ENCODE data around the gene GRIN3B. TPM values are rescaled to one million over a fixed set of nuclear protein-coding genes. Genes with fewer than 3 reads are reported as not detected.

The GRIN3B gene
- total and polyA plus RNA-seq, 9 of the 15 experiments (the other 6 are each of a cell fraction or from before 2014, with no cell fraction given): 0.06 to 0.95 (median 0.19) TPM; not detected in 6

DNA sequence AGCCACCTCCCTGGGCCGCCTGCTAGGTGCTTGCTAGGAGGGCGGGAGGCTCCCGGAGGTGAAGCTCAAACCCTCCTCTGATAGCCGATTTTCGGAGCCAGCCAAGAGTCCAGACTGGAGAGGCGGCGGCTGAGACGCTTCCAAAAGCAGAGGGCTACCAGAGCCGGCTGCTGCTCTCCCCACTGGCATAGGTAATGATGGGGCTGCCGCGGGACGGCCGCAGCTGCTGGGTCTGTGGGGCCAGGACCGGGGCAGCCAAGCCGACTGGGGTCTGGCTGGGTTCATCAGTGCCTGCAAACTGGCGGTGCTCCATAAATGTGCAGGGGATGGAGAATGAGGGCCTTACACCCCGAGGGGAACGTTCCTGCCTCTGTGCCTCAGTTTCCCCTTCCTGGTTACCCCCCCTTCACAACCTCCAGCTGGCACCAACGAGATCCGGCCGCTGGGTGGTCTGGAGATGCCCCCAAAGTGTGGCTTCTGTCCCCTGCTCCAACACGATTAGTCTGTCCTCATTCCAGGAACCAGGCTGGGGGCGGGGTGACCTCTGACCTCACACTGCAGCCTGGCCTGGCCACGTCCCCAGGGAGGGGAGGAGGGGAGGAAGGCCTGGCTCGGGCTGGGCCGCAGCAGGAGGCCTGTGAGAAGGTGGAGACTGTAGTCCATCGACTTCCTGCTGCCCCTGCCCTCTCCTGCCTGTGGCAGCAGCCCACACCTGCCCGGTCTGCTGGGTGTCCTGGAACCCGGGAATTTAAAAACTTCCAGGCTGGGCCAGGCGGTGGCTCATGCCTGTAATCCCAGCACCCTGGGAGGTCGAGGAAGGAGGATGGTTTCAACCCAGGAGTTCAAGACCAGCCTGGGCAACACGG, 19.9 kb upstream of the GRIN3B start (continued):
- TF ChIP-seq, protein P1, sequence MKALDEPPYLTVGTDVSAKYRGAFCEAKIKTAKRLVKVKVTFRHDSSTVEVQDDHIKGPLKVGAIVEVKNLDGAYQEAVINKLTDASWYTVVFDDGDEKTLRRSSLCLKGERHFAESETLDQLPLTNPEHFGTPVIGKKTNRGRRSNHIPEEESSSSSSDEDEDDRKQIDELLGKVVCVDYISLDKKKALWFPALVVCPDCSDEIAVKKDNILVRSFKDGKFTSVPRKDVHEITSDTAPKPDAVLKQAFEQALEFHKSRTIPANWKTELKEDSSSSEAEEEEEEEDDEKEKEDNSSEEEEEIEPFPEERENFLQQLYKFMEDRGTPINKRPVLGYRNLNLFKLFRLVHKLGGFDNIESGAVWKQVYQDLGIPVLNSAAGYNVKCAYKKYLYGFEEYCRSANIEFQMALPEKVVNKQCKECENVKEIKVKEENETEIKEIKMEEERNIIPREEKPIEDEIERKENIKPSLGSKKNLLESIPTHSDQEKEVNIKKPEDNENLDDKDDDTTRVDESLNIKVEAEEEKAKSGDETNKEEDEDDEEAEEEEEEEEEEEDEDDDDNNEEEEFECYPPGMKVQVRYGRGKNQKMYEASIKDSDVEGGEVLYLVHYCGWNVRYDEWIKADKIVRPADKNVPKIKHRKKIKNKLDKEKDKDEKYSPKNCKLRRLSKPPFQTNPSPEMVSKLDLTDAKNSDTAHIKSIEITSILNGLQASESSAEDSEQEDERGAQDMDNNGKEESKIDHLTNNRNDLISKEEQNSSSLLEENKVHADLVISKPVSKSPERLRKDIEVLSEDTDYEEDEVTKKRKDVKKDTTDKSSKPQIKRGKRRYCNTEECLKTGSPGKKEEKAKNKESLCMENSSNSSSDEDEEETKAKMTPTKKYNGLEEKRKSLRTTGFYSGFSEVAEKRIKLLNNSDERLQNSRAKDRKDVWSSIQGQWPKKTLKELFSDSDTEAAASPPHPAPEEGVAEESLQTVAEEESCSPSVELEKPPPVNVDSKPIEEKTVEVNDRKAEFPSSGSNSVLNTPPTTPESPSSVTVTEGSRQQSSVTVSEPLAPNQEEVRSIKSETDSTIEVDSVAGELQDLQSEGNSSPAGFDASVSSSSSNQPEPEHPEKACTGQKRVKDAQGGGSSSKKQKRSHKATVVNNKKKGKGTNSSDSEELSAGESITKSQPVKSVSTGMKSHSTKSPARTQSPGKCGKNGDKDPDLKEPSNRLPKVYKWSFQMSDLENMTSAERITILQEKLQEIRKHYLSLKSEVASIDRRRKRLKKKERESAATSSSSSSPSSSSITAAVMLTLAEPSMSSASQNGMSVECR (CRISPR knock-in tag; IDR thresholded peaks at IDR 0.05): peak; percentile 72
- TF ChIP-seq FOXJ3 (CRISPR knock-in tag; IDR thresholded peaks at IDR 0.05): no peak
- no peak for TF ChIP-seq ZNF584 (CRISPR knock-in tag; IDR thresholded peaks at IDR 0.05; ENCODE audit: low read depth)
- no peak for TF ChIP-seq RHOXF2B (CRISPR knock-in tag; conservative IDR thresholded peaks at IDR 0.05)
- TF ChIP-seq, protein P2, sequence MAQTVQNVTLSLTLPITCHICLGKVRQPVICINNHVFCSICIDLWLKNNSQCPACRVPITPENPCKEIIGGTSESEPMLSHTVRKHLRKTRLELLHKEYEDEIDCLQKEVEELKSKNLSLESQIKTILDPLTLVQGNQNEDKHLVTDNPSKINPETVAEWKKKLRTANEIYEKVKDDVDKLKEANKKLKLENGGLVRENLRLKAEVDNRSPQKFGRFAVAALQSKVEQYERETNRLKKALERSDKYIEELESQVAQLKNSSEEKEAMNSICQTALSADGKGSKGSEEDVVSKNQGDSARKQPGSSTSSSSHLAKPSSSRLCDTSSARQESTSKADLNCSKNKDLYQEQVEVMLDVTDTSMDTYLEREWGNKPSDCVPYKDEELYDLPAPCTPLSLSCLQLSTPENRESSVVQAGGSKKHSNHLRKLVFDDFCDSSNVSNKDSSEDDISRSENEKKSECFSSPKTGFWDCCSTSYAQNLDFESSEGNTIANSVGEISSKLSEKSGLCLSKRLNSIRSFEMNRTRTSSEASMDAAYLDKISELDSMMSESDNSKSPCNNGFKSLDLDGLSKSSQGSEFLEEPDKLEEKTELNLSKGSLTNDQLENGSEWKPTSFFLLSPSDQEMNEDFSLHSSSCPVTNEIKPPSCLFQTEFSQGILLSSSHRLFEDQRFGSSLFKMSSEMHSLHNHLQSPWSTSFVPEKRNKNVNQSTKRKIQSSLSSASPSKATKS (CRISPR knock-in tag; IDR thresholded peaks at IDR 0.05): no peak
- TF ChIP-seq ZNF184 (CRISPR knock-in tag; IDR thresholded peaks at IDR 0.05): no peak
- TF ChIP-seq, protein P3, sequence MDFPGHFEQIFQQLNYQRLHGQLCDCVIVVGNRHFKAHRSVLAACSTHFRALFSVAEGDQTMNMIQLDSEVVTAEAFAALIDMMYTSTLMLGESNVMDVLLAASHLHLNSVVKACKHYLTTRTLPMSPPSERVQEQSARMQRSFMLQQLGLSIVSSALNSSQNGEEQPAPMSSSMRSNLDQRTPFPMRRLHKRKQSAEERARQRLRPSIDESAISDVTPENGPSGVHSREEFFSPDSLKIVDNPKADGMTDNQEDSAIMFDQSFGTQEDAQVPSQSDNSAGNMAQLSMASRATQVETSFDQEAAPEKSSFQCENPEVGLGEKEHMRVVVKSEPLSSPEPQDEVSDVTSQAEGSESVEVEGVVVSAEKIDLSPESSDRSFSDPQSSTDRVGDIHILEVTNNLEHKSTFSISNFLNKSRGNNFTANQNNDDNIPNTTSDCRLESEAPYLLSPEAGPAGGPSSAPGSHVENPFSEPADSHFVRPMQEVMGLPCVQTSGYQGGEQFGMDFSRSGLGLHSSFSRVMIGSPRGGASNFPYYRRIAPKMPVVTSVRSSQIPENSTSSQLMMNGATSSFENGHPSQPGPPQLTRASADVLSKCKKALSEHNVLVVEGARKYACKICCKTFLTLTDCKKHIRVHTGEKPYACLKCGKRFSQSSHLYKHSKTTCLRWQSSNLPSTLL (IDR thresholded peaks at IDR 0.05): no peak
- peak; percentile 88 for TF ChIP-seq ZBTB17 (CRISPR knock-in tag; IDR thresholded peaks at IDR 0.05)
- TF ChIP-seq, protein P4, sequence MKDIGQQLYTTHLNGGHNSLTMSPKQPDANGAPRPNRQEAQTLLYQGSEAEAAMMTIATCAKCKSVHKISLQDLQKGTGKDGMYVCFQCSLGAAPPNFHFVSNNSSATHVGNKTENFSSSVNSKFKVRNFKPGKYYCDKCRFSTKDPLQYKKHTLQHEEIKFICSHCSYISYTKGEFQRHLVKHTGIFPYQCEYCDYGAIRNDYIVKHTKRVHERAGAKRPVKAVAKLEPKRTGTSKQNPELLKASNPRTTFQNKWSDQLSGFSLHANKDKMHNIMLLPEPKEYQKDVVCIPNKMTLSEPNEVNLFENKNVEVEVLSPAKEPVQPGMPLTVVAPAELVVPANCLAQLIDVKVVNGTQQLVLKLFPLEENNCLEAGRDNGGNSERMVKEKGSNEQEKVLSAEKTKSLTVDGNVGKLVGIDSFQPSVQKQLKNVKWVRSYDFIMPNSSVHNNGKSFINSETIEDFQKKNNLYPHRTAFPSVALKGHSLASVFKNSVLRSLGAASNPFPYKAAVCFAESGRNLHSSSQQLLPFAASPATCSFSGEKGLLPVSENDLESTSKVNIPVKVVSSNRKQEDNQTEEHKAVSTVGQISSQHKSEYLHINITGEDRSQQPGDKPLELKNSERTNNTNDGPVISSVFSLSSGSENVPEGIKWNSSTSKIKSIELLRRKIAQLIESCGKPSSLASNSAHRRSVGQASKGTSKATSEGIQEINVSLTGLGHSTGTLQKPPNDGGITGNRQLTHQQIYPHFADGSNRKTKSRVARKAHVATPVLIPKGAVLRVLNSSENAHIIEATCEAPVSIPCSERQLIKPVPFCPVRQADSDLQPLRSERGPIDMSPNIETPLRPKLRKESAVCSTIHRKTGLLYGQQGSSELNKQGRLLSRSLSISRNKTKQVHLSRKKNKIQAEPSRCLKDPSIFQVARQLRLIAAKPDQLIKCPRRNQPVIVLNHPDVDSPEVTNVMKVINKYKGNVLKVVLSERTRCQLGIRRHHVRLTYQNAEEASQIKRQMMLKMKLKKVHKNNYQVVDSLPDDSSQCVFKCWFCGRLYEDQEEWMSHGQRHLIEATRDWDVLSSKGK (CRISPR knock-in tag; IDR thresholded peaks at IDR 0.05): no peak
- peak in 1 of 2 experiments; percentile 29; a peak in 2 of 4 replicates for TF ChIP-seq RAD21 (CRISPR knock-in tag; conservative IDR thresholded peaks at IDR 0.05 in 1 of 2, IDR thresholded peaks at IDR 0.05 in 1 of 2)
- peak; percentile 83 for TF ChIP-seq L3MBTL2 (IDR thresholded peaks at IDR 0.05)
- TF ChIP-seq ZNF766 (CRISPR knock-in tag; conservative IDR thresholded peaks at IDR 0.05): 0 out of 2 replicates have a peak, but pooled peaks have one; percentile 52
- TF ChIP-seq ZC3H8 (IDR thresholded peaks at IDR 0.05): no peak
- no peak for TF ChIP-seq IRF2 (CRISPR knock-in tag; IDR thresholded peaks at IDR 0.05)

Measured in K562 (cell line).